HL-60/S4 treated with retinoic acid at 250 ng/mL for 4 days and 3 days (cell line): ENCODE results near the gene ATP11B.
"Not testable (repeated sequence)": the region's sequence is repeated elsewhere in the genome, so short reads cannot be mapped to it uniquely, and the experiment has no call there.

Experiments
- in situ Hi-C: fragments of 300-500 bp; cut with MboI; formaldehyde crosslinking; loops from 2 replicates; pipeline ENCODE4 v1.7.0; 2022; ENCODE audit warnings: low sequenced_read_pairs

ATP11B gene

DNA sequence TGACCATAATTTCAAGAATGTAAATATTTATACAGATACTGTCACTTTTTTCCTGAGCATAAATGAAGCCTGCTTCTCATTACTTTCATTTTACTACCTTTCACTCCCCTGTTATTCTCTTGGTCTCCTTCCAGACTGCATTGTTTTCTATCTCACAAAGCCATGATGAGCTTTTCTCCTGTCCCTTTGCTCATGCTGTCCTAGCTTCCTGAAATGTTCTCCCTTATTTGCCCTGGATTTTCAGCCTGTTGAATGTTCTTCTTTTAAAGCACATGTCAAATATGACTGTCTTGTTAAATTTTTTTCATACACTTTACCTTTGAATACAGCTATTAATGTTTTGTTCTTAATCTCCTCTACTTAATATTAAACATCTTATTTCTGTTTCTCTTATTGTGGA is 31.7 kb downstream of the ATP11B start:
- in situ Hi-C loops = no loop called here

DNA sequence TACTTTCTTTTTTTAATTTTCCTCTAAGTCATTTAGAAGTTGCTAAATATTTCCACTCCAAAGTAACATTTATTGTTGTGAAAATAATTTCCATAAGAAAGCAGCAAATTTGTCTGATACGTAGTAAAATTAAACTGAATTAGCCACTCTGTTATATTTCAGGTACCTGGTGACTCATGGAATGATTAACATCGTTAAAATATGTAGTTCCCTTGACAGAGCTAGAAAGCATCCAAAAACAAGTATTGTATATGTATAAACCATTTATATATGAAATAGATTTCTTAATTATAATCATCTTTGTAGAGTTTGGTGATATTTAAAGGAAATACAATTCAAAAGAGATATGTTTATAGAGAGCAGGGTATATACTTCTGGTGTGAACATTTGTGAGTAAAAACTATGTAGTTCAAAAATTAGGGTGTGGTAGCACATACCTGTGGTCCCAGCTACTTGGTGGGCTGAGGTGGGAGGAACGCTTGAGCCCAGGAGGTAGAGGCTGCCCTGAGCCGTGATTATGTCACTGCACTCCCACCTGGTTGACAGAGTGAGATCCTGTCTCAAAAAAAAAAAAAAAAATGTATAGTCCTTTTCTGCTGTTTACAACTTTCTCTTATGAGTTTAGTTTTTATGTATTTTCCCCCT is 36.6 kb downstream of the ATP11B start:
- in situ Hi-C loops = no loop called here

DNA sequence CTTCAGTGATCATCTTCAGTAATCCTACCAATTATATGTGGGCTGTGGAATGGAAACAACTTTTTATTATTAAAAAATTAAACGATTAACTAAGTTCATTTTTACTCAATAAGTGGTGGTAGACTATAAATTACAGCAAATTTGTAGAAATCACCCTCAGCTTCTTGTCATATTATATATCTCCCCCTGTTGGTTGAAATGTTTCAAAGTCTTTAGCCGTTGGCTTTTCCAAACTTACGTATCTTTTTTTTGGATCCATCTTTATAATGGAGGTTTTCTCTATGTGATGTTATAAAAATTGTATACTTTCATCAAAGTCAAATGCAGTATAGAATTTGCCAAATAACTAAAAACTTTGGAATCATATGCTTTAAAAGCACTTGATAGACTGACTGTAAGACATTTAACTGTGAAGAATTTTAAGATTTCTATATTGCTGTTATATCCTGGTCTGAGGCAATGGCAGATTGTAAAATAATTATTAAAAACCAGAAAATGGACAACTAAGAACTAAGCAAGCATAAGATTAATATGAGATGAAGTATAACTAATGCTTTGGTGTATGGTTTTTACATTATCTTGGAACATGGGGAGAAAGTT is 44.7 kb downstream of the ATP11B start:
- in situ Hi-C loops = no loop called here

- in situ Hi-C loops = no loop called here
These were observed 50.2 kb downstream of the ATP11B start for GRCh38 chr3:182843478-182843877.

- in situ Hi-C loops = no loop called here
These were observed 55.6 kb downstream of the ATP11B start for GRCh38 chr3:182848906-182849305.

- in situ Hi-C loops = no loop called here
These were observed 61.8 kb downstream of the ATP11B start for GRCh38 chr3:182855076-182855475.

GRCh38 chr3:182861348-182861747 is 68.0 kb downstream of the ATP11B start:
- in situ Hi-C loops = no loop called here

DNA sequence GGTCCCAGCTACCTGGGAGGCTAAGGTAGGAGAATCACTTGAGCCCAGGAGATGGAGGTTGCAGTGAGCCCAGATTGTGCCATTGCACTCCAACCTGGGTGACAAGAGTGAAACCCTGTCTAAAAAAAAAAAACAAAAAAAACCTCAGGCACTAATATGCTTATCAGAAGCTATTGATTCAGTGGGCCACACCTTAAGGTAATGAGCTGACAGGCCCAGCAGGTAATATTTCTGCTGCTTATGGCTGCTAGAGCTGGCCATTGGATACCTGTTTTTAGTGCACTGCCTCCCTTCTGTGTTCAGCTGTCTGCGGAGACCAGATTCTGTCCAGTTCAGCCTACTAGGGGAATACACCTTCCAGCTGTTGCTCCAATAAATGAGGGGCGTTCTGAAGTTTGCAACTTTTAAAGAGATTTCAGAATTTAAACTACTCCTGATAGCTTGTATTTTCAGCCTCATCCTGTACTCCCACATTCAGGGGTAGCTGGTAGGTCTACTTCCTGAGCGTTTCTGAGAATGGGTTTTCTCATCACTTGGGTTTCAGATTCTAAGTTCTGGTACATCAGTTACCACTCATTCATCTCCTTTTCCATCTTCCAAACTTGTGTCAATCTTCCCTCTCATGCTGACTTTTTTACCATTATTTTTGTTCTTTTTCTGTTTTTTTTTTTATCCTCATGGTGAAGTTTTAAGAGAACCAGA is 69.0 kb downstream of the ATP11B start:
- in situ Hi-C loops = no loop called here

DNA sequence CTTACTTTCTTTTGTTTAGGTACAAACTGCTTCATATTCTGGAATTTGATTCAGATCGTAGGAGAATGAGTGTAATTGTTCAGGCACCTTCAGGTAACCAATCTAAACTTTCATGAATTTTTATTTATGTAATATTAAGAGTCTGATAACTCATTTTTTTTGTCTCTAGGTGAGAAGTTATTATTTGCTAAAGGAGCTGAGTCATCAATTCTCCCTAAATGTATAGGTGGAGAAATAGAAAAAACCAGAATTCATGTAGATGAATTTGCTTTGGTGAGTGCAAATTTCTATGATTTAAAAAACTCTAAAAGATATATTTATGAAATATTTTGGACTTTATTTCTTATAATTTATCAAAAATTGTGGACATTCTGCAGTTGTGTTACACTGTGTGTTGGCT is 75.8 kb downstream of the ATP11B start:
- in situ Hi-C loops = no loop called here

- in situ Hi-C loops = not testable (repeated sequence)
These were observed 77.6 kb downstream of the ATP11B start for GRCh38 chr3:182870917-182871316.

- in situ Hi-C loops = no loop called here
These were observed 85.8 kb downstream of the ATP11B start for GRCh38 chr3:182879031-182879611.

- in situ Hi-C loops = no loop called here
These were observed 93.2 kb downstream of the ATP11B start for GRCh38 chr3:182886497-182886896.

DNA sequence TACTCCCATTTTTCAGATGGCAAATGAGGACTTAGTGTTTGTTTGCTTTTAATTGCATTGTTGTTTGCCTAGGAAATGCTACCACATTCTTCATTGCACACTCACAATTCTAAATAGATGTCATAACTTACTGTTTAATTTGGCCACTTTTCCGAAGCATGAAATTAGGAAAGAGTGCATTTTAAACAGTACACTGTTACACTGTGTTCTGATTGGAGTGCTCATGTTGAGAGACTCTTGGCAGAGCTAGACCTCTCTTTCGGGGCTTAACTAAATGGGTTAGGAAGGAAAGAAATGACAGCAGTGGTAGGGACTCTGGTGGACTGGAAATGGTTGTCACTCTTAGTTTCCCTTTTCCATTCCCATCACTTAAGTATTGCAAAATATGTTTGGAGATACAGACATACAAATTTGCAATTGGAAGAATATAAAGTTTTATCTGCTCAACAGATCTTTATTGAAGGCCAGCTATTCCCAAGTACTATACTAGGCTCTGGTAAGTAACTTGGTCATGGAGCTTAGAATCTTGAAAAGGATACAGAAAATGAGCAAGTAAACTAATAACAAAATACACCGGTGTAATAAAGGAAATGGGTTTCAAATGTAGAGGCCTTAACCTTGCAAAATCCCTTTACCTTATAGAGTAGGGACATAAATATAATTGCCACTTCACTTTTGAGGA is 96.8 kb downstream of the ATP11B start:
- in situ Hi-C loops = no loop called here

GRCh38 chr3:182891364-182891763 is 98.1 kb downstream of the ATP11B start:
- in situ Hi-C loops = no loop called here

- in situ Hi-C loops = no loop called here
These were observed 98.9 kb downstream of the ATP11B start for GRCh38 chr3:182892226-182892625.

DNA sequence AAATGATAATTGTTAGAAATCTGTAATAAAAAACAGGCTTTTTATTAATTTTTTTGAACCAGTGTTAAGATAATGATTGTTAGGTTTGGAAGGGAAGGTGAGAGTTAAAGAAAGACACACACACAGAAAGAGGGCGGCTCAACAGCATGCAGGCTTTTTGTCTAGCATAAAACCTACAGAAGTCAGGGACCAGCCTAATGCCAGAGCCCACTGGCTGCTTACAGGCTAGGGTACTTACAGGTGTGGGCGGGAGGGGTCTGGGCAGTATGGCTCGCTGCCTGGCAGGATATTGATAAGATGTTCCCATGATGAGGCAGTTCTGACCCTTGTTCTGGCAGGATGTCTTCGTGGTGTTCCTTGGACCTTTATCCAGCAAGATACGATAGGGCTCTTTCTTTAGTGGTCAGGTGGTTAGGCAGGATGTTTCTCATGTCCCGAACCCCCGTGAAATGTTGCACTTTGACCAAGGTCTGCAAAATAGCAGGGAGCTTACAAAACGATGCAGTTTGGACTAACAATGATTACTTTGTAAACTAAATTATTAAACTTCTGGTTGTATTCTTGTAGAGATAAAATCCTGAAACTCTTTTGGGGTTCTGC is 102.3 kb downstream of the ATP11B start:
- in situ Hi-C loops = no loop called here

- in situ Hi-C loops = no loop called here
These were observed 103.2 kb downstream of the ATP11B start for GRCh38 chr3:182896553-182896952.

- in situ Hi-C loops = loop anchor here (25.0 kb wide), 1 partner anchor 510 kb away; no protein-coding TSS in a partner anchor
These were observed 108.9 kb downstream of the ATP11B start for GRCh38 chr3:182902236-182902635.

GRCh38 chr3:182904164-182904563 is 110.9 kb downstream of the ATP11B start:
- in situ Hi-C loops = loop anchor here (25.0 kb wide), 1 partner anchor 508 kb away; no protein-coding TSS in a partner anchor

DNA sequence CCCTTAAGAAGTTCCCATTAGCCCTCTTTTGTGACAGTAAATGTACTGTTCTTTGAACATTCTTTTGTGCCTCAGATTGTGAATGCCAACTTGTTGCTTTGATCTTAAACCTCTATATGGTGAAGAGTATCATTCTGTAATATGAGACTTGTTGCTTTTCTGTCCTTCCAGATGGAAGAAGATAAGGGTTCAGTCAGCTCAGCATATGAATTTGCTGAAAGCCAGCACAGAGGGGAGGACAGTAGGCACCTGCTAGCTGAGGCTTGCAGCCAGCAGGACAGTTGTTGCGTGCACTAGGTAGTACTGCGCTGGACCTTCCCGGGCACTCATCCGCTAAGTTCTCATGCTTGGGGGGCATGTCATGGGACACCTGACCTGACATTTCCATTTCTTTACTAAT is 112.3 kb downstream of the ATP11B start:
- in situ Hi-C loops = loop anchor here (25.0 kb wide), 1 partner anchor 507 kb away; no protein-coding TSS in a partner anchor

- in situ Hi-C loops = loop anchor here (25.0 kb wide), 1 partner anchor 506 kb away; no protein-coding TSS in a partner anchor
These were observed 112.7 kb downstream of the ATP11B start for GRCh38 chr3:182906036-182906435.
